HEK293T (cell line): ENCODE measurements around the gene CTAG1A.
"Not testable (repeated sequence)": the region's sequence is repeated elsewhere in the genome, so short reads cannot be mapped to it uniquely, and the experiment has no call there.

Source experiments
- CTCF ChIA-PET: fragments of 350-600 bp; formaldehyde crosslinking; extraction: SDS; loops from one replicate; lab custom pipeline; 2021; ENCODE audit warnings: antibody characterized with exemption, inconsistent platforms; lab: Yijun Ruan, JAX
- POLR2A ChIA-PET: fragments of 350-600 bp; formaldehyde crosslinking; extraction: SDS; loops from one replicate; lab custom pipeline; 2020; ENCODE audit warnings: antibody characterized with exemption, inconsistent platforms; lab: Yijun Ruan, JAX
- DNase-seq: peaks from one replicate; pipeline ENCODE4 v3.0.0; 2012; ENCODE audit warnings: mixed read lengths; ENCODE audit errors: extremely low spot score
- BHLHE40 ChIP-seq: fragments of 450-650 bp; IDR thresholded peaks from 2 replicates; pipeline ENCODE4 v1.6.1; 2016; ENCODE audit warnings: mild to moderate bottlenecking, moderate library complexity, borderline replicate concordance
- CTBP1 ChIP-seq: fragments of 450-650 bp; IDR thresholded peaks from 2 replicates; pipeline ENCODE4 v1.6.1; 2016; ENCODE audit warnings: borderline replicate concordance
- ELF4 ChIP-seq: fragments of 450-650 bp; IDR thresholded peaks from 2 replicates; pipeline ENCODE4 v1.6.1; 2017; ENCODE audit warnings: antibody characterized with exemption
- FOXK2 ChIP-seq: fragments of 450-650 bp; IDR thresholded peaks from 2 replicates; pipeline ENCODE4 v1.6.1; 2016; ENCODE audit warnings: mild to moderate bottlenecking
- FOXM1 ChIP-seq: fragments of 450-650 bp; IDR thresholded peaks from 2 replicates; pipeline ENCODE4 v1.6.1; 2017; ENCODE audit warnings: mild to moderate bottlenecking, borderline replicate concordance
- SUZ12 ChIP-seq: fragments of 450-650 bp; IDR thresholded peaks from 2 replicates; pipeline ENCODE4 v1.6.1; 2016; ENCODE audit warnings: mild to moderate bottlenecking
- TARDBP ChIP-seq: fragments of 450-650 bp; IDR thresholded peaks from 2 replicates; pipeline ENCODE4 v1.6.1; 2016
- ZNF384 ChIP-seq: fragments of 450-650 bp; IDR thresholded peaks from 2 replicates; pipeline ENCODE4 v1.6.1; 2016

CTAG1A gene

GRCh38 chrX:154607370-154607769, 22.4 kb downstream of the CTAG1A start:
- no peak for DNase-seq
- no peak for TF ChIP-seq SUZ12
- no peak for TF ChIP-seq TARDBP
- no peak for TF ChIP-seq BHLHE40
- TF ChIP-seq ZNF384, result no peak
- TF ChIP-seq CTBP1, result no peak
- no peak for TF ChIP-seq FOXM1
- no peak for TF ChIP-seq ELF4
- no peak for TF ChIP-seq FOXK2
- ChIA-PET POLR2A (no interaction called here), CTCF (no interaction called here)

GRCh38 chrX:154607976-154608375, 23.0 kb downstream of the CTAG1A start:
- CTCF ChIA-PET, DNase-seq, POLR2A ChIA-PET: not testable (repeated sequence)

- POLR2A ChIA-PET, DNase-seq, CTCF ChIA-PET: not testable (repeated sequence)
These were observed 23.9 kb downstream of the CTAG1A start for GRCh38 chrX:154608823-154609222.

- DNase-seq, CTCF ChIA-PET, POLR2A ChIA-PET: not testable (repeated sequence)
These were observed 26.2 kb downstream of the CTAG1A start for GRCh38 chrX:154611146-154611545.

DNA sequence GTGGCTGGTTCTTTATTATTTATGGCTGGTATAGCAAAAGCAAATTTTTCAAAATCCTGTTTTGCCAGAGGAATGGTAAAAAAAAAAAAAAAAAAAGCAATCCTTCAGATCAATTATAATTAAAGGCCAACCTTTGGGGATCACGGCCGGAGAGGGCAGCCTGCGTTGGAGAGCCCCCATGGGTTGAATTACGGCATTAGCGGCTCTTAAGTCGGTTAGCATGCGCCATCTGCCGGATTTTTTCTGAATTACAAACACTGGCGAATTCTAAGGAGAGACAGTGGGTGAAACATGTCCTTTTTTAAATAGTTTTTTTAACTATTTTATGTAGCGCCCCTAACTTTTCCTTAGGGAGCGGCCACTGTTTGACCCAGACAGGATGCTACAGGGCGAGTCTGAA, 28.7 kb downstream of the CTAG1A start:
- POLR2A ChIA-PET, DNase-seq, CTCF ChIA-PET: not testable (repeated sequence)

DNA sequence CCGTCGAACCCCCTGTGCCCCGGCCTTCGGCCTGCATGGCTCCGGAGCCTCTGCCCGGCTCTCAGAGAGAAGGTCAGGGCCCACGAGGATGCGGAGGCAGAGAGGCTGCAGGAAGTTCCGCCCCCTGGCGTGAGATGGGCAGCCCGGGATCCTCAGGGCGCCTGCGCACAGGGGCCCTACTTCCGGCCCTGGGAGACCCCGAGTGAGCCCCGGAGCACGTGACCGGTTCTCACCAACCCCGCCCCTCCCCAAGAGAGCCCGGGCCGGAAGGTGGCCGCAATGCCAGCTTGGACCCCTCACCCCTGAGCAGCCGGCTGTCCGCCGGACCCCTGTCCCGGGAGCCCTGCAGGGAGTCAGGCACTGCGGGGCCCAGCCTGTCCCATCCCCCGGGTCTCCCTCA, 34.2 kb downstream of the CTAG1A start, which contains the start of gene CTAG1B:
TSS of gene CTAG1B (minus strand) at position 101 of the 400 bp plus-strand sequence. CDS start at position 37, 64 bp downstream.
- POLR2A ChIA-PET, DNase-seq, CTCF ChIA-PET: not testable (repeated sequence)

GRCh38 chrX:154620767-154621414, 36.0 kb downstream of the CTAG1A start:
- POLR2A ChIA-PET, DNase-seq, CTCF ChIA-PET: not testable (repeated sequence)

DNA sequence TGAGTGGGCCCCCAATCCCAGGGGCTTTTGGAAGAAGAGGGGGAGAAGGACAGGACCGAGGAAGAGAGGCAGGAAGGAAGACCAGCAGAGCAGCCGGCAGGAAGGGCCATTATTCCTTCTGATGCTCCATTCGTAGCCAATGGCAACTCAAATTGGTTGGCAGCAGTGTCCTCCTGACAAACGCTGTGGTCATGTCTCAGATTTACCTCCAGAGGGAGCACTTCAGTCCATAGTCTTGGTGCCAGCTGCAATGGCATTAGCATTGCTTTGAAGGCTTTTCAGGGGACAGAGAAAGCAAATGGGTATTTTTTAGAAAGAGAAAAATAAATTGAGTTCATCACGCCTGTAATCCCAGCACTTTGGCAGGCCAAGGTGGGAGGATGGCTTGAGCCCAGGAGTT, 44.0 kb downstream of the CTAG1A start:
- DNase-seq, POLR2A ChIA-PET, CTCF ChIA-PET: not testable (repeated sequence)

DNA sequence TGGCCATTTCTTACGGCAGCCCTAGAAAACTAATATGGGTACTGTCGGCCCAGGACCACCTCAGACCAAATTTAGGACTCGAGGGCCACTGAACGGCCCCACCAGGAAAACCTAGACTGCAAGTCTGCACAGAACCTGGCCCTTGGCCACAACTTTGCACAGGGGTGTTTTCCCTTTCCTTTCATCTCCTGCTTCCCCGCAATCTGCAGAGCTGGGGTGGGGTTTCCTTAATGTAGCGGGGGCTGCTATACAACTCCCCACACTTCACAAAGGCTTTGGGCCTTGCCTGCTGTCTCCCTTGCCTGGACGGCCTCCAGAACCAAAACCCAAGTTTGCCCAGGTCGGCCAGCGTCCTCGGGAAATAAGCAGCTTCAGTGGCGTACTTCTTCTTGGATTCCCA, 46.0 kb downstream of the CTAG1A start:
- POLR2A ChIA-PET, DNase-seq, CTCF ChIA-PET: not testable (repeated sequence)

- DNase-seq, CTCF ChIA-PET, POLR2A ChIA-PET: not testable (repeated sequence)
These were observed 48.7 kb downstream of the CTAG1A start for GRCh38 chrX:154633661-154634060.
